C4-2B (cell line): Measurements from ENCODE around the gene SLC16A5.

Source experiments
- H3K27ac ChIP-seq: fragments of 450-650 bp; 2 replicates; pipeline ENCODE4 v1.5.1; 2017
- CTCF ChIP-seq: fragments of 450-650 bp; conservative IDR thresholded peaks from 2 replicates; pipeline ENCODE4 v1.5.1; 2017; ENCODE audit warnings: mild to moderate bottlenecking
- ZFX ChIP-seq: fragments of 450-650 bp; IDR thresholded peaks from 2 replicates; pipeline ENCODE4 v1.6.1; 2017

Gene SLC16A5

GRCh38 chr17:75082683-75083082 lies 5.1 kb upstream of the SLC16A5 start:
- TF ChIP-seq ZFX, result no peak
- TF ChIP-seq CTCF, result no peak
- H3K27ac ChIP-seq, result no peak overlapping the region

- TF ChIP-seq ZFX, result no peak
- no peak for TF ChIP-seq CTCF
- no peak overlapping the region for H3K27ac ChIP-seq
Observed at GRCh38 chr17:75084039-75084660, 3.6 kb upstream of the SLC16A5 start.

- no peak overlapping the region for H3K27ac ChIP-seq
- TF ChIP-seq ZFX (no peak), CTCF (no peak)
Observed at GRCh38 chr17:75086496-75087181, 1.1 kb upstream of the SLC16A5 start.

GRCh38 chr17:75087182-75087557 lies 584 bp upstream of the SLC16A5 start:
- no peak for TF ChIP-seq CTCF
- no peak for TF ChIP-seq ZFX
- no peak overlapping the region for H3K27ac ChIP-seq

GRCh38 chr17:75088465-75089417 lies 987 bp downstream of the SLC16A5 start:
- TF ChIP-seq ZFX, result no peak
- no peak overlapping the region for H3K27ac ChIP-seq

GRCh38 chr17:75090871-75091854 lies 3.4 kb downstream of the SLC16A5 start:
- TF ChIP-seq ZFX (no peak), CTCF (no peak)
- no peak overlapping the region for H3K27ac ChIP-seq

GRCh38 chr17:75091855-75092327 lies 4.1 kb downstream of the SLC16A5 start:
- TF ChIP-seq CTCF (no peak), ZFX (no peak)
- H3K27ac ChIP-seq, result no peak overlapping the region
